Right atrium auricular region (tissue), 2 donors: Measurements from ENCODE around the gene CYSRT1. TPM values are rescaled to one million over a fixed set of nuclear protein-coding genes. Genes with fewer than 3 reads are reported as not detected.
A peak's percentile ranks its signal among the peaks of the same experiment; 100 is the strongest.

ENCODE experiments used
- DNase-seq: peaks from one replicate; pipeline ENCODE4 v3.0.0-alpha.2; 2019; ENCODE audit warnings: low spot score
- H3K27ac ChIP-seq, 2 donors: fragments of 200-600 bp; sonication (generic); 1 replicate in 1 of 2; 2 replicates in 1 of 2; pipeline ENCODE4 v1.5.1; 2016 to 2019
- H3K27me3 ChIP-seq, 2 donors: fragments of 200-600 bp; sonication (generic); one replicate each; pipeline versions ENCODE4 v1.5.1 to v1.6.0; 2017 to 2019
- H3K36me3 ChIP-seq: fragments of 200-600 bp; sonication (generic); one replicate; pipeline ENCODE4 v1.5.1; 2016
- H3K4me1 ChIP-seq, 2 donors: fragments of 200-600 bp; sonication (generic); one replicate each; pipeline versions ENCODE4 v1.5.1 to v1.6.0; 2017 to 2019
- H3K4me3 ChIP-seq, 2 donors: fragments of 200-600 bp; sonication (generic); 1 replicate in 1 of 2; 2 replicates in 1 of 2; pipeline ENCODE4 v1.5.1; 2017 to 2019; ENCODE audit warnings: mild to moderate bottlenecking in 1 of 2, moderate library complexity in 1 of 2
- H3K9me3 ChIP-seq, 2 donors: fragments of 200-600 bp; sonication (generic); one replicate each; pipeline ENCODE4 v1.5.1; 2019
- CTCF ChIP-seq, 2 donors: fragments of 200-600 bp; sonication (generic); IDR thresholded peaks; one replicate each; pipeline ENCODE4 v1.5.1; 2019; ENCODE audit warnings: antibody characterized with exemption in 2 of 2
- total RNA-seq, 2 donors: library from RNA; depleted of rRNA; stranded (reverse); fragments of >200 nt; gene quantifications; one replicate each; pipeline ENCODE4 v1.1.0, GENCODE V29; 2016

The CYSRT1 gene
- total RNA-seq, 2 donors from 2014 or later = 0.35 to 0.85 TPM

- Histone ChIP-seq H3K27me3 (no peaks in the 10 kb centered on the region), H3K9me3 (no peaks in the 10 kb centered on the region), H3K36me3 (peaks cover 13% of the 10 kb centered on the region), H3K4me1 (peaks cover 0 to 63% of the 10 kb centered on the region in 2 donors), H3K4me3 (no peak overlapping the region), H3K27ac (no peak overlapping the region)
- no peak for DNase-seq
- TF ChIP-seq CTCF (IDR thresholded peaks at IDR 0.05) = no peak
These were observed 33.1 kb upstream of the CYSRT1 start for GRCh38 chr9:137191691-137192447.

- H3K9me3 ChIP-seq = no peaks in the 10 kb centered on the region
- no peak for TF ChIP-seq CTCF (IDR thresholded peaks at IDR 0.05)
- no peak for DNase-seq
- no peak overlapping the region for H3K27ac ChIP-seq
- H3K27me3 ChIP-seq = no peaks in the 10 kb centered on the region
- peaks cover 0 to 63% of the 10 kb centered on the region in 2 donors for H3K4me1 ChIP-seq
- no peak overlapping the region for H3K4me3 ChIP-seq
- H3K36me3 ChIP-seq = peaks cover 13% of the 10 kb centered on the region
These were observed 32.6 kb upstream of the CYSRT1 start for GRCh38 chr9:137192448-137192780.

DNA sequence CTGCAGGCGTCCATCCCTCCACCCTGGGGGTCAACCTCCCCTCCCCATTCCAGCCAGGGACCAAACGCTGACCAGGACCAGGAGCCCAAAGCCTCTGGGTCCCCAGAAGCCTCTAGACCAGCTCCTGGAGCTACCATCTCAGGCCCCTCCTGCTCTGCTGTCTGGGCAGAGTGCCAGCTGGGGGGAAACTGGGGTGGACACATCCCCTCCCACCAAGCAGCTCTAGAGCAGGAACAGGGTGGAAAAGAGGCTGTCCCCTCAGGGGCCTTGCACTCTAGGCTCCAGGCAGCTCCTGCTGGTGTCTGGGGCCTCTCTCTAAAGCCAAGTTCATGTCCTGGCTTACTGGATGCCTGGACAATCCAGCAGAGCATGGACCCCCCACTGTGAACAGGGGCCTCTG lies 32.1 kb upstream of the CYSRT1 start:
- TF ChIP-seq CTCF (IDR thresholded peaks at IDR 0.05) = no peak
- Histone ChIP-seq H3K9me3 (no peaks in the 10 kb centered on the region), H3K4me3 (no peak overlapping the region), H3K27ac (no peak overlapping the region), H3K4me1 (peaks cover 0 to 63% of the 10 kb centered on the region in 2 donors), H3K36me3 (peaks cover 13% of the 10 kb centered on the region), H3K27me3 (no peaks in the 10 kb centered on the region)
- DNase-seq = no peak

- Histone ChIP-seq H3K27me3 (no peaks in the 10 kb centered on the region), H3K4me1 (peaks cover 0 to 69% of the 10 kb centered on the region in 2 donors), H3K36me3 (peaks cover 13% of the 10 kb centered on the region), H3K9me3 (no peaks in the 10 kb centered on the region), H3K27ac (peak overlapping the region in 1 of 2 donors; percentile 17), H3K4me3 (no peak overlapping the region)
- TF ChIP-seq CTCF (IDR thresholded peaks at IDR 0.05) = no peak
- no peak for DNase-seq
These were observed 31.2 kb upstream of the CYSRT1 start for GRCh38 chr9:137193771-137194170.

DNA sequence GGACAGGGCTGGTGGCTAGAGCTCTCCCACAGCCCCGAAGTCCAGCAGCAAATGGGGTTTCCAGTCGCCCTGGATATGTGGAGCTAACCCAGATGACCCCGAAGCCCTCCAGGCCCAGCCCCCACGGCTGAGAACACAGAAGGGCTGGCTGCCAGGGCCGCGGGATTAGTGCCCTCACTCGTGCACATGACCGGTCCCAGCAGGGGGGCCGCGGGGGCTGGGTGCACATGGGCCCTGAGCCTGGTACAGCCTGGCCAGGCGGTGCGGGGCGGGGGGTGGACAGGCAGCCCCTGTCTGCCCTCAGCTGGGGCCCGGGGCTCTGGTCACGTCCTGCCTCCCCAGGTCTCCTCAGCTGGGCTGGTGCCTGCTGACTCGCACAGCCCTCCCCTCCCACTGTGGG lies 30.6 kb upstream of the CYSRT1 start:
- Histone ChIP-seq H3K4me3 (no peak overlapping the region), H3K36me3 (peaks cover 13% of the 10 kb centered on the region), H3K4me1 (peaks cover 0 to 72% of the 10 kb centered on the region in 2 donors), H3K9me3 (no peaks in the 10 kb centered on the region), H3K27me3 (no peaks in the 10 kb centered on the region), H3K27ac (peak overlapping the region in 1 of 2 donors; percentile 31)
- no peak for DNase-seq
- no peak for TF ChIP-seq CTCF (IDR thresholded peaks at IDR 0.05)

GRCh38 chr9:137194909-137195308 lies 30.1 kb upstream of the CYSRT1 start:
- no peak for TF ChIP-seq CTCF (IDR thresholded peaks at IDR 0.05)
- peaks cover 12% of the 10 kb centered on the region for H3K36me3 ChIP-seq
- H3K4me1 ChIP-seq = peaks cover 0 to 72% of the 10 kb centered on the region in 2 donors
- no peaks in the 10 kb centered on the region for H3K27me3 ChIP-seq
- no peak for DNase-seq
- no peak overlapping the region for H3K4me3 ChIP-seq
- H3K27ac ChIP-seq = peak overlapping the region in 1 of 2 donors; percentile 31
- H3K9me3 ChIP-seq = no peaks in the 10 kb centered on the region
